ENCODE measurements around the gene MAN2A1. TPM values are rescaled to one million over a fixed set of nuclear protein-coding genes. Genes with fewer than 3 reads are reported as not detected.

Gene MAN2A1
- polyA plus RNA-seq, 1 donor from 2014 or later, result 5.7 TPM

- TF ChIP-seq RAD21 (conservative IDR thresholded peaks at IDR 0.05) (no peak), EP300 (conservative IDR thresholded peaks at IDR 0.05; ENCODE audit: poor library complexity, severe bottlenecking) (no peak)
- H3K4me3 ChIP-seq (ENCODE audit: low read length), result no peak overlapping the region
- no peak overlapping the region for H3K27ac ChIP-seq (ENCODE audit: low read length)
- no peaks in the 10 kb centered on the region for H3K27me3 ChIP-seq (ENCODE audit: insufficient read depth, low read depth, low read length)
- no peaks in the 10 kb centered on the region for H3K9me3 ChIP-seq (ENCODE audit: low read length)
- H3F3A ChIP-seq (ENCODE audit: insufficient read depth, low read length, poor library complexity, severe bottlenecking), result no peaks in the 10 kb centered on the region
- no peak overlapping the region for H3K4me2 ChIP-seq (ENCODE audit: low read length)
- no peak overlapping the region for H2AFZ ChIP-seq (ENCODE audit: low read depth, low read length)
- H3K36me3 ChIP-seq (ENCODE audit: insufficient read depth, low read length), result no peaks in the 10 kb centered on the region
- no peaks in the 10 kb centered on the region for H3K79me2 ChIP-seq (replicated peaks; ENCODE audit: insufficient read depth, low read length)
- no peaks in the 10 kb centered on the region for H4K20me1 ChIP-seq (ENCODE audit: insufficient read depth)
- no peak overlapping the region for H3K9ac ChIP-seq (ENCODE audit: low read length)
- no peaks in the 10 kb centered on the region for H3K9me2 ChIP-seq (ENCODE audit: insufficient read depth, low read length)
Measured at GRCh38 chr5:109649318-109649717, 40.4 kb upstream of the MAN2A1 start.

- no peak overlapping the region for H3K4me2 ChIP-seq (ENCODE audit: low read length)
- H3K27me3 ChIP-seq (ENCODE audit: insufficient read depth, low read depth, low read length), result no peaks in the 10 kb centered on the region
- no peak overlapping the region for H3K27ac ChIP-seq (ENCODE audit: low read length)
- H3K9me3 ChIP-seq (ENCODE audit: low read length), result no peaks in the 10 kb centered on the region
- H4K20me1 ChIP-seq (ENCODE audit: insufficient read depth), result no peaks in the 10 kb centered on the region
- no peak overlapping the region for H3K9ac ChIP-seq (ENCODE audit: low read length)
- H2AFZ ChIP-seq (ENCODE audit: low read depth, low read length), result no peak overlapping the region
- H3K4me3 ChIP-seq (ENCODE audit: low read length), result no peak overlapping the region
- H3K36me3 ChIP-seq (ENCODE audit: insufficient read depth, low read length), result no peaks in the 10 kb centered on the region
- H3K79me2 ChIP-seq (replicated peaks; ENCODE audit: insufficient read depth, low read length), result no peaks in the 10 kb centered on the region
- H3K9me2 ChIP-seq (ENCODE audit: insufficient read depth, low read length), result no peaks in the 10 kb centered on the region
- no peaks in the 10 kb centered on the region for H3F3A ChIP-seq (ENCODE audit: insufficient read depth, low read length, poor library complexity, severe bottlenecking)
- TF ChIP-seq REST (IDR thresholded peaks at IDR 0.05; ENCODE audit: borderline replicate concordance), result no peak
- TF ChIP-seq SMC3 (conservative IDR thresholded peaks at IDR 0.05; ENCODE audit: poor library complexity), result no peak
- TF ChIP-seq RAD21 (conservative IDR thresholded peaks at IDR 0.05), result no peak
- no peak for TF ChIP-seq POLR2AphosphoS5 (IDR thresholded peaks at IDR 0.05)
- no peak for TF ChIP-seq CTCF (IDR thresholded peaks at IDR 0.05; ENCODE audit: poor library complexity, severe bottlenecking)
- no peak for TF ChIP-seq EZH2 (IDR thresholded peaks at IDR 0.05; ENCODE audit: borderline replicate concordance, insufficient read depth, low read length, poor library complexity, severe bottlenecking)
- TF ChIP-seq EP300 (conservative IDR thresholded peaks at IDR 0.05; ENCODE audit: poor library complexity, severe bottlenecking), result no peak
- TF ChIP-seq MXI1 (conservative IDR thresholded peaks at IDR 0.05; ENCODE audit: poor library complexity, severe bottlenecking), result no peak
- TF ChIP-seq TAF1 (IDR thresholded peaks at IDR 0.05; ENCODE audit: low read depth), result no peak
Measured at GRCh38 chr5:109650493-109650892, 39.2 kb upstream of the MAN2A1 start.

DNA sequence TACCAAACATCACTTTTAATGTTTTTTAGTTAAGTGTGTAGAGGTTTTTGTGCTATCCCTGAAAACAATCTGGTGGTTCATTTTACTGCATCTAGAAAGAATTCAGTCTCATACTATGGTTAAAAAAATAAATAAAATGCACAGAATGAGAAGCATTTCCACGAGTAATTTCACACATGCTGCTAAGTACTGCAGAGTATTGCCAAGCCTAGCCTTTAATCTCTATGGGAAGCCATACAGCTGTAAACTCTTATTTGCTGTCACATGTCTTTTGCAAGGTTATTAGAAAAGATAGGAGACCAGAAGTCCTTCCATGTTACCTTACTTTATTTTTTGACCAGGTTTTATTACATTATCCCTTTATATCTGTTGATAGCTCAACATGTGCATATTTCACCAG, 37.6 kb upstream of the MAN2A1 start:
- Histone ChIP-seq H4K20me1 (ENCODE audit: insufficient read depth) (no peaks in the 10 kb centered on the region), H3F3A (ENCODE audit: insufficient read depth, low read length, poor library complexity, severe bottlenecking) (no peaks in the 10 kb centered on the region), H3K4me2 (ENCODE audit: low read length) (no peak overlapping the region), H3K27ac (ENCODE audit: low read length) (no peak overlapping the region), H3K27me3 (ENCODE audit: insufficient read depth, low read depth, low read length) (no peaks in the 10 kb centered on the region), H3K9ac (ENCODE audit: low read length) (no peak overlapping the region), H3K36me3 (ENCODE audit: insufficient read depth, low read length) (no peaks in the 10 kb centered on the region), H3K9me2 (ENCODE audit: insufficient read depth, low read length) (no peaks in the 10 kb centered on the region), H3K9me3 (ENCODE audit: low read length) (no peaks in the 10 kb centered on the region), H2AFZ (ENCODE audit: low read depth, low read length) (no peak overlapping the region), H3K4me3 (ENCODE audit: low read length) (no peak overlapping the region), H3K79me2 (replicated peaks; ENCODE audit: insufficient read depth, low read length) (no peaks in the 10 kb centered on the region)
- TF ChIP-seq CTCF (IDR thresholded peaks at IDR 0.05; ENCODE audit: poor library complexity, severe bottlenecking) (no peak), REST (IDR thresholded peaks at IDR 0.05; ENCODE audit: borderline replicate concordance) (no peak), TAF1 (IDR thresholded peaks at IDR 0.05; ENCODE audit: low read depth) (no peak)

Data from neural cell (in vitro differentiated cells).